ENCODE results near the gene TRPV5.

- TF ChIP-seq CTCF (IDR thresholded peaks at IDR 0.05; ENCODE audit: low read depth, low read length) = no peak
- TF ChIP-seq MYC (IDR thresholded peaks at IDR 0.05; ENCODE audit: low read depth, low read length) = no peak
- TF ChIP-seq MAX (IDR thresholded peaks at IDR 0.05; ENCODE audit: low read depth, low read length) = no peak
Measured at GRCh38 chr7:142919656-142920055, 13.9 kb downstream of the TRPV5 start.

Measured in NB4 (cell line).